GM12878 (cell line): Measurements from ENCODE around the gene EFNA2. TPM values are rescaled to one million over a fixed set of nuclear protein-coding genes. Genes with fewer than 3 reads are reported as not detected.

Source experiments
- ATAC-seq: fragments of 200-7000 bp; cut with Tn5 transposase; 3 replicates; pipeline ENCODE4 v1.9.1; 2020; ENCODE audit warnings: mild to moderate bottlenecking, moderate library complexity
- BruUV-seq: library from RNA; stranded (reverse); fragments of 400-500 nt; replicated peaks from 2 replicates; lab custom pipeline; 2021; lab: Mats Ljungman, UMichigan
- CTCF ChIA-PET: fragments of 300-600 bp; sonication (Branson Sonifier 250); formaldehyde crosslinking; extraction: SDS; loops from one replicate; lab custom pipeline; 2021; ENCODE audit warnings: inconsistent platforms; lab: Yijun Ruan, JAX
- POLR2A ChIA-PET: fragments of 350-600 bp; formaldehyde crosslinking; extraction: SDS; loops from one replicate; lab custom pipeline; 2021; ENCODE audit warnings: inconsistent platforms; lab: Charles Lee
- RAD21 ChIA-PET: fragments of 300-600 bp; sonication (Branson Sonifier 250); formaldehyde crosslinking; loops from one replicate; lab custom pipeline; 2023; ENCODE audit warnings: antibody characterized with exemption; ENCODE audit not compliant: unreplicated experiment; lab: Charles Lee
- SMC1A ChIA-PET: fragments of 300-600 bp; sonication (Branson Sonifier 250); formaldehyde crosslinking; loops from one replicate; lab custom pipeline; 2023; ENCODE audit not compliant: unreplicated experiment, uncharacterized antibody; lab: Charles Lee
- DNase-seq: peaks from one replicate; pipeline ENCODE4 v3.0.0-alpha.2; 2011; ENCODE audit warnings: low read depth, low spot score
- FAIRE-seq: peaks from 3 replicates; lab custom pipeline; 2011; peaks lifted over from hg19 to GRCh38; lab: Jason Lieb, UNC
- H2AFZ ChIP-seq: 2 replicates; pipeline ENCODE4 v1.6.0; 2011; ENCODE audit warnings: low read depth, low read length, control low read depth; ENCODE audit not compliant: control insufficient read depth
- H3K27ac ChIP-seq: 2 replicates; pipeline ENCODE4 v1.5.1; 2011; ENCODE audit warnings: control low read depth; ENCODE audit not compliant: control insufficient read depth, insufficient read depth
- H3K27me3 ChIP-seq, 2 experiments: replicated peaks in 1 of 2; 2 replicates each; pipeline versions ENCODE4 v1.6.0 to v1.6.1; 2011; ENCODE audit warnings: low read length in 1 of 2; ENCODE audit not compliant: control insufficient read depth in 2 of 2, insufficient read depth in 2 of 2
- H3K36me3 ChIP-seq, 2 experiments: 2 replicates each; pipeline ENCODE4 v1.5.1; 2011; ENCODE audit warnings: low read length in 1 of 2; ENCODE audit not compliant: control insufficient read depth in 2 of 2, insufficient read depth in 2 of 2
- H3K4me1 ChIP-seq: 2 replicates; pipeline ENCODE4 v1.6.1; 2011; ENCODE audit warnings: mild to moderate bottlenecking, low read length, moderate library complexity, mixed read lengths; ENCODE audit not compliant: control insufficient read depth, insufficient read depth
- H3K4me2 ChIP-seq: 2 replicates; pipeline ENCODE4 v1.6.0; 2011; ENCODE audit warnings: control low read depth; ENCODE audit not compliant: control insufficient read depth, insufficient read depth
- H3K4me3 ChIP-seq: fragments of 200-600 bp; sonication (generic); 2 replicates; pipeline ENCODE4 v1.5.1; 2016
- H3K79me2 ChIP-seq: 2 replicates; pipeline ENCODE4 v1.6.0; 2011; ENCODE audit warnings: low read length; ENCODE audit not compliant: control insufficient read depth, insufficient read depth
- H3K9ac ChIP-seq: 2 replicates; pipeline ENCODE4 v1.8.0; 2011; ENCODE audit warnings: low read length, control low read depth, mixed read lengths; ENCODE audit not compliant: control insufficient read depth, insufficient read depth
- H3K9me3 ChIP-seq: replicated peaks from 3 replicates; pipeline ENCODE4 v1.5.1; 2011; ENCODE audit warnings: mild to moderate bottlenecking, low read length; ENCODE audit not compliant: control insufficient read depth, insufficient read depth
- H4K20me1 ChIP-seq: 2 replicates; pipeline ENCODE4 v1.6.0; 2011; ENCODE audit not compliant: control insufficient read depth, insufficient read depth
- BCL11A ChIP-seq: IDR thresholded peaks from 2 replicates; pipeline ENCODE4 v1.6.1; 2011; ENCODE audit warnings: low read depth, low read length
- CBX5 ChIP-seq: sonication (generic); IDR thresholded peaks from 2 replicates; pipeline ENCODE4 v1.6.1; 2016; ENCODE audit warnings: low read depth, moderate library complexity, mild to moderate bottlenecking, inconsistent platforms
- E2F8 ChIP-seq: fragments of 450-650 bp; IDR thresholded peaks from 2 replicates; pipeline ENCODE4 v1.6.1; 2018; ENCODE audit warnings: mild to moderate bottlenecking, low read depth, moderate library complexity; ENCODE audit not compliant: partially characterized antibody
- EP300 ChIP-seq, 2 experiments: fragments of 150-350 bp in 1 of 2; IDR thresholded peaks; 2 replicates each; pipeline ENCODE4 v1.6.1; 2011 to 2012; ENCODE audit warnings: low read depth in 2 of 2, low read length in 2 of 2, borderline replicate concordance in 1 of 2, improper control_type of control experiment in 1 of 2, inconsistent platforms in 1 of 2; ENCODE audit not compliant: control insufficient read depth in 1 of 2
- IKZF2 ChIP-seq, 2 experiments: fragments of 450-650 bp; IDR thresholded peaks; 2 replicates each; pipeline ENCODE4 v1.6.1; 2017; ENCODE audit warnings: mild to moderate bottlenecking in 2 of 2, moderate library complexity in 2 of 2
- MXI1 ChIP-seq: fragments of 150-350 bp; IDR thresholded peaks from 2 replicates; pipeline ENCODE4 v1.6.1; 2011; ENCODE audit warnings: low read depth, mild to moderate bottlenecking, inconsistent platforms, low read length, improper control_type of control experiment
- MYC ChIP-seq: IDR thresholded peaks from 2 replicates; pipeline ENCODE4 v1.6.1; 2011; ENCODE audit warnings: mild to moderate bottlenecking, low read length, moderate library complexity, inconsistent platforms; ENCODE audit not compliant: insufficient read depth, insufficient replicate concordance, insufficient read length, severe bottlenecking
- SIX5 ChIP-seq: IDR thresholded peaks from 2 replicates; pipeline ENCODE4 v1.6.1; 2011; ENCODE audit warnings: mild to moderate bottlenecking, low read depth, low read length, moderate library complexity; ENCODE audit not compliant: severe bottlenecking
- STAT1 ChIP-seq: fragments of 450-650 bp; conservative IDR thresholded peaks from 2 replicates; pipeline ENCODE4 v1.6.1; 2014; ENCODE audit warnings: antibody characterized with exemption, mild to moderate bottlenecking
- SUZ12 ChIP-seq: fragments of 200-600 bp; sonication (generic); IDR thresholded peaks from one replicate; pipeline ENCODE4 v1.6.1; 2018; ENCODE audit warnings: antibody characterized with exemption, mild to moderate bottlenecking; ENCODE audit not compliant: unreplicated experiment
- ZBTB11 ChIP-seq: fragments of 450-650 bp; formaldehyde crosslinking; IDR thresholded peaks from 2 replicates; pipeline ENCODE4 v1.5.0; 2022; ENCODE audit warnings: mild to moderate bottlenecking, missing genetic modification characterization
- ZZZ3 ChIP-seq: IDR thresholded peaks from 2 replicates; pipeline ENCODE4 v1.6.1; 2011; ENCODE audit warnings: low read depth; ENCODE audit not compliant: control insufficient read depth, insufficient read length
- WGBS: methylation state at CpG from one replicate; pipeline ENCODE4 v1.1.6; 2016; ENCODE audit warnings: low lambda C conversion rate; ENCODE audit not compliant: insufficient replicate concordance, insufficient coverage; ENCODE audit errors: missing lambda C conversion rate; 5-methylcytosine and 5-hydroxymethylcytosine counted together
- in situ Hi-C: fragments of 300-500 bp; cut with MboI; formaldehyde crosslinking; loops from 9 replicates; pipeline ENCODE4 v1.14.3; 2018; ENCODE audit warnings: mixed read lengths
- intact Hi-C: fragments of 100-400 bp; cut with micrococcal nuclease; formaldehyde crosslinking; loops from one replicate; pipeline ENCODE4 v1.14.2; 2022; ENCODE audit not compliant: unreplicated experiment
- polyA plus RNA-seq, 11 experiments: library from polyadenylated mRNA; depleted of rRNA in 4 of 11; unstranded in 6 of 11; stranded (reverse) in 5 of 11; fragments of >200 nt; fragmentation: Nextera tagmentation in 4 of 11; fragmentation: Illumina TruSeq in 1 of 11; extraction: Ambion mirVana in 4 of 11; extraction: Trizol in 1 of 11; gene quantifications; 1 replicate in 1 of 11; 2 replicates in 10 of 11; pipeline versions ENCODE4 v1.2.1 to v1.2.3, GENCODE V29; 2011 to 2016; ENCODE audit warnings: inconsistent platforms in 2 of 11, missing spikeins in 2 of 11, low read depth in 1 of 11
- total RNA-seq, 4 experiments: library from RNA; depleted of rRNA in 3 of 4; stranded (reverse); fragments of >200 nt in 3 of 4; fragmentation: Illumina TruSeq in 1 of 4; extraction: Trizol in 1 of 4; gene quantifications; 2 replicates each; pipeline versions ENCODE4 v1.2.1 to v1.2.3, GENCODE V29; 2013 to 2021

The EFNA2 gene
- total and polyA plus RNA-seq, 10 of the 15 experiments (the other 5 are each of a cell fraction or from before 2014, with no cell fraction given), result not detected

- Histone ChIP-seq H3K27me3 (peaks cover 6 to 10% of the 10 kb centered on the region in 2 experiments; a peak in 3 of 4 replicates), H3K9me3 (no peaks in the 10 kb centered on the region), H3K9ac (no peak overlapping the region), H3K36me3 (no peaks in the 10 kb centered on the region), H3K79me2 (no peaks in the 10 kb centered on the region), H2AFZ (no peak overlapping the region), H3K4me3 (no peak overlapping the region), H3K4me2 (no peak overlapping the region), H3K4me1 (no peaks in the 10 kb centered on the region), H4K20me1 (no peaks in the 10 kb centered on the region), H3K27ac (no peak overlapping the region)
- intact Hi-C loops (no loop called here), in situ Hi-C loops (no loop called here)
- 25% methylated on average over 15 of the region's 16 CpGs for WGBS
- no peak for ATAC-seq
- ChIA-PET POLR2A (no interaction called here), SMC1A (no interaction called here), CTCF (no interaction called here), RAD21 (no interaction called here)
- TF ChIP-seq SUZ12 (no peak), ZZZ3 (no peak), E2F8 (no peak), CBX5 (no peak), IKZF2 (IDR thresholded peaks at IDR 0.05) (no peak), BCL11A (no peak), SIX5 (no peak), MYC (no peak), STAT1 (no peak), MXI1 (no peak), EP300 (IDR thresholded peaks at IDR 0.05; ENCODE audit: borderline replicate concordance in 1 of 2, control insufficient read depth in 1 of 2, low read depth in 2 of 2, low read length in 2 of 2) (no peak), ZBTB11 (CRISPR knock-in tag) (no peak)
- FAIRE-seq, result no peak
- DNase-seq, result no peak
- no TSS peak for BruUV-seq
Measured at GRCh38 chr19:1322198-1322981, 36.7 kb downstream of the EFNA2 start.
